Neutrophil (primary cell): Measurements from ENCODE around the gene CMTM8.

Experiments
- H3K27ac ChIP-seq: fragments of 200-600 bp; sonication (generic); 2 replicates; pipeline ENCODE4 v1.5.1; 2016; ENCODE audit warnings: mild to moderate bottlenecking, moderate library complexity
- H3K27me3 ChIP-seq: fragments of 200-600 bp; sonication (generic); 2 replicates; pipeline ENCODE4 v1.6.0; 2016; ENCODE audit warnings: mild to moderate bottlenecking
- H3K36me3 ChIP-seq: fragments of 200-600 bp; sonication (generic); 2 replicates; pipeline ENCODE4 v1.5.1; 2017
- H3K4me1 ChIP-seq, 2 experiments: fragments of 200-600 bp in 1 of 2; sonication (generic) in 1 of 2; 1 replicate in 1 of 2; 2 replicates in 1 of 2; pipeline versions ENCODE4 v1.5.1 to v1.6.1; 2013 to 2016; ENCODE audit warnings: low read depth in 1 of 2, low read length in 1 of 2, mild to moderate bottlenecking in 1 of 2, moderate library complexity in 1 of 2; ENCODE audit not compliant: control insufficient read depth in 1 of 2, insufficient read depth in 1 of 2
- H3K4me3 ChIP-seq, 2 experiments: fragments of 200-600 bp in 1 of 2; sonication (generic) in 1 of 2; 1 replicate in 1 of 2; 2 replicates in 1 of 2; pipeline ENCODE4 v1.5.1; 2013 to 2016; ENCODE audit warnings: low read depth in 1 of 2, low read length in 1 of 2, mild to moderate bottlenecking in 1 of 2, moderate library complexity in 1 of 2
- H3K9me3 ChIP-seq: fragments of 200-600 bp; sonication (generic); 2 replicates; pipeline ENCODE4 v1.5.1; 2016
- TF ChIP-seq, protein P1 (sequence below): fragments of 200-600 bp; sonication (generic); IDR thresholded peaks from 2 replicates; pipeline ENCODE4 v1.5.1; 2016; ENCODE audit warnings: antibody characterized with exemption

CMTM8 gene

DNA sequence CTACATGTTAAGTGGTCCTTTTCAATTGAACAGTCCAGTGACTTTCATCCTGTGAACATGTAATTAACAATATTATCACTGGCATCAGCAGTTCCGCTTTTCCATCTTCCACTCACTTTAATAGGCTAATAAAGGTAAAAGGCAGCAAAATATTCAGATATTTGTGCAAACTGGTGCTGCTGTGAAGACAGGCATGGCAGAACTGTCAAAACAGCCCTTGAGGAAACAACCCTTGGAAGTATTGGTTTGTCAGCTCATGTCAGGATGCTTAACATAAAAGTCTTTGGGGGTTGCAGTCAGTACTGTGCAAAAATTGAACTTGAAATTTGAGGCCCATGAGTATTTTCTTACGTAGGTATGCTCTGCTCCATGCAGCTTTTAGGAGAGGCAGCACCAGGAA is 81.1 kb downstream of the CMTM8 start:
- Histone ChIP-seq H3K27ac (no peak overlapping the region), H3K4me3 (no peak overlapping the region), H3K4me1 (no peaks in the 10 kb centered on the region), H3K36me3 (no peaks in the 10 kb centered on the region), H3K9me3 (no peaks in the 10 kb centered on the region), H3K27me3 (peaks cover 27% of the 10 kb centered on the region)
- TF ChIP-seq, protein P1, sequence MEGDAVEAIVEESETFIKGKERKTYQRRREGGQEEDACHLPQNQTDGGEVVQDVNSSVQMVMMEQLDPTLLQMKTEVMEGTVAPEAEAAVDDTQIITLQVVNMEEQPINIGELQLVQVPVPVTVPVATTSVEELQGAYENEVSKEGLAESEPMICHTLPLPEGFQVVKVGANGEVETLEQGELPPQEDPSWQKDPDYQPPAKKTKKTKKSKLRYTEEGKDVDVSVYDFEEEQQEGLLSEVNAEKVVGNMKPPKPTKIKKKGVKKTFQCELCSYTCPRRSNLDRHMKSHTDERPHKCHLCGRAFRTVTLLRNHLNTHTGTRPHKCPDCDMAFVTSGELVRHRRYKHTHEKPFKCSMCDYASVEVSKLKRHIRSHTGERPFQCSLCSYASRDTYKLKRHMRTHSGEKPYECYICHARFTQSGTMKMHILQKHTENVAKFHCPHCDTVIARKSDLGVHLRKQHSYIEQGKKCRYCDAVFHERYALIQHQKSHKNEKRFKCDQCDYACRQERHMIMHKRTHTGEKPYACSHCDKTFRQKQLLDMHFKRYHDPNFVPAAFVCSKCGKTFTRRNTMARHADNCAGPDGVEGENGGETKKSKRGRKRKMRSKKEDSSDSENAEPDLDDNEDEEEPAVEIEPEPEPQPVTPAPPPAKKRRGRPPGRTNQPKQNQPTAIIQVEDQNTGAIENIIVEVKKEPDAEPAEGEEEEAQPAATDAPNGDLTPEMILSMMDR, result no peak

DNA sequence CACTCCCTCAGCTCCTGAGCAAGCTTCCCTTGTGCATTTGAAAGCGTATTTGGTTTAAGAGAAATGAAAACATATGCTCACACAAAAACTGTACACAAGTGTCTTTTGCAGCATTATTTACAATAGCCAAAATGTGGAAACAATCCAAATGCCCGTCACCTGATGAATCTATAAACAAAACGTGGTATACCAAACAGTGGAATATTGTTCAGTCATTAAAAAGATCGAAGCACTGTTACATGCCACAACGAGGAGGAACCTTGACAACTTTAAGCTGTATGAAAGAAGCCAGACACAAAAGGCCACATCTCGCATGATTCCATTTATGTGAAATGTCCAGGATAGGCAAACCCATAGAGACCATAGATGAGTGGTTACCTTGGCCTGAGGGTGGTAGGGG is 81.6 kb downstream of the CMTM8 start:
- H3K4me3 ChIP-seq, result no peak overlapping the region
- H3K36me3 ChIP-seq, result no peaks in the 10 kb centered on the region
- peaks cover 27% of the 10 kb centered on the region for H3K27me3 ChIP-seq
- H3K9me3 ChIP-seq, result no peaks in the 10 kb centered on the region
- TF ChIP-seq, protein P1, result no peak
- no peak overlapping the region for H3K27ac ChIP-seq
- H3K4me1 ChIP-seq, result no peaks in the 10 kb centered on the region

DNA sequence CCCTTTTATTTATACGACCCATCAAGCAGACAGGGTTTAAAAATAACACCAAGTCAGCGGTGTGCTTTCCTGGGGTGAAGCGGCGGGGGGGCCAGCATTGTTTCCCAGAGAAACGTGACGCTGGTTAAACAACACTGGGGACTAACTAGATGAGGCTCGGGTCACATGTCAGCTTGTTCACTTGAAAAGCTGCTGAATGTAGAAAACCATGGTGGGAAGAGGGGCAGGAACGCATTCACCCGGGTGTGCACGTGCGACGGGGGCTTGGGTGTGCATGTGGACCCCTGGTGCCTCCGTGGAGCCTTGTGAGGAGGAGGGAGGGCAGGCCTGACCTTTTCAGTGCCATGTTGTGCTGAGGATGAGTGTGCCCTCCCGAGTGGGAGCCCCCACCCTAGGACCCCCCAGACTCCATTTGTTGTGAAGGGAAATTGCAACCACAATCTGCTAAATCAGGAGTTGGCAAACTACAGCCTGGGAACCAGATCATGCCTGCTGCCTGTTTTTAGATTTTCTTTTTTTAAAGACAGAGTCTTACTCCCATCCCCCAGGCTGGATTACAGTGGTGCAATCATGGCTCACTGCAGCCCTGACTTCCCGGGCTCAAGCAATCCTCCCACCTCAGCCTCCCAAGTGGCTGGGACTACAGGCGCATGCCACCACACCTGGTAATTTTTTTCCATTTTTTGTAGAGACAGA is 82.8 kb downstream of the CMTM8 start:
- no peaks in the 10 kb centered on the region for H3K4me1 ChIP-seq
- H3K36me3 ChIP-seq, result no peaks in the 10 kb centered on the region
- H3K27ac ChIP-seq, result no peak overlapping the region
- H3K9me3 ChIP-seq, result no peaks in the 10 kb centered on the region
- TF ChIP-seq, protein P1, result no peak
- no peak overlapping the region for H3K4me3 ChIP-seq
- H3K27me3 ChIP-seq, result peaks cover 27% of the 10 kb centered on the region

DNA sequence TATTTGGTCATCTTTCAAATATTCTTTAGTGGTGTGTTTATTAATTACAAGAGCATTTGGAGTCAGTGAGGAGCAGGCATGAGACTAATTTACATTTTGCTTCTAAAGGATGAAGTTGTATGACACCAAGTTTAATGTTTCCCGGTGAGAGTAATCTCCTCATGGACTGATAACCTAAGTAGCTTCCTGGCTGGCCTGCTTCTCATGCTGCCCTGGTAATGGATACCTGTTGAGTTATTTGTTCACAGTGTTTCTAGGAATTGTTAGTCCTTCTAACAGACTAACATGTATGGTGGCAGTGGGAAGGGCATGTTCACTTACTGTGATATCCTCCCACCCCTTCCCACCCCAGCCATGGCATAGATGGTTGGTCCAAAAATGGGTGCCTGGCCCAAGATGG is 83.8 kb downstream of the CMTM8 start:
- H3K27me3 ChIP-seq, result peaks cover 27% of the 10 kb centered on the region
- TF ChIP-seq, protein P1, result no peak
- no peaks in the 10 kb centered on the region for H3K9me3 ChIP-seq
- H3K4me1 ChIP-seq, result no peaks in the 10 kb centered on the region
- H3K27ac ChIP-seq, result no peak overlapping the region
- H3K36me3 ChIP-seq, result no peaks in the 10 kb centered on the region
- no peak overlapping the region for H3K4me3 ChIP-seq

DNA sequence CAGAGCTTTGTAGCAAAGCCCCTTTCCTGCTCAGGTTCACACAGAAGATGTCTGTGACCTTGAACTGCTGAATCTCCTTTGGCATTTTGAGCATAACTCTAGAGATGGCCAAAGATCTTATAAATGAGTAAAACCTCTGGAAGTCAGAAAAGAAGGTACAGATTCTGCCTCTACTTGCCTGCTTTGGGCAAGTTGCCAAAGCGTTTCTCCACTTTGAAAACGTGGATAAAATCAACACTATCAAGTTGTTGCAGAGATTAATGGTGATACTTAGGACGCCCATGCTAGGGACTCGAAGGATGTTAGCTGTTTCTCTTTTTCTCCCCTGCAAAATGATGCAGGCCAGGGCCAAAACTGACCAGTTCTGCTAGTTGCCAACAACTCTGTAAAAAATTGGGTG is 85.1 kb downstream of the CMTM8 start:
- no peaks in the 10 kb centered on the region for H3K9me3 ChIP-seq
- H3K4me1 ChIP-seq, result no peaks in the 10 kb centered on the region
- TF ChIP-seq, protein P1, result no peak
- H3K27me3 ChIP-seq, result peaks cover 27% of the 10 kb centered on the region
- H3K27ac ChIP-seq, result no peak overlapping the region
- H3K4me3 ChIP-seq, result no peak overlapping the region
- H3K36me3 ChIP-seq, result no peaks in the 10 kb centered on the region

DNA sequence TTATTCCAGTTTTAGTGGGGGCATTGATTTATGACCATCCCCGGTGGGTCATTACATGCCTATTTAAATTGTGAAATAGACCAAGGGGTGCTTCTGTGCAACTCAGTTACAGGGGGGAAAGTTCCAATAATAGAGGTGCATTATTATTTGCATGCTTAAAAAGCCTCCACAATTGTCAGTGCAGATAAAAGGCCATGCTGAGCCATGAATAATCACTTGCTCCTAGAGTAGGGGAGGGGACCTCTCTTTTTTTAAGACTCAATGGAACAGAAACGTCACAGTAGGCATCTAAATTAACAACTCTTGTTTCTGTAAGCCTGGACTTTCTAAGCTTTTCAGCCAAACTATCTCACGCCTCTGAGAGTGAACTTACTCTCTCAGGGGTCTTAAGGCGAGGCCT is 86.7 kb downstream of the CMTM8 start:
- no peak overlapping the region for H3K27ac ChIP-seq
- TF ChIP-seq, protein P1, result no peak
- H3K9me3 ChIP-seq, result no peaks in the 10 kb centered on the region
- no peak overlapping the region for H3K4me3 ChIP-seq
- peaks cover 19% of the 10 kb centered on the region for H3K27me3 ChIP-seq
- no peaks in the 10 kb centered on the region for H3K36me3 ChIP-seq
- no peaks in the 10 kb centered on the region for H3K4me1 ChIP-seq
